Mammary epithelial cell (primary cell): ENCODE results near the gene DENND1A.

Experiments used
- CTCF ChIP-seq, 2 donors: IDR thresholded peaks in 1 of 2; conservative IDR thresholded peaks in 1 of 2; 2 replicates each; pipeline ENCODE4 v1.5.1; 2011 to 2012; ENCODE audit warnings: inconsistent platforms in 2 of 2, low read length in 2 of 2, mild to moderate bottlenecking in 2 of 2, control low read depth in 1 of 2, low read depth in 1 of 2; ENCODE audit not compliant: insufficient read depth in 1 of 2; ENCODE audit errors: extremely low read depth in 1 of 2
- EZH2 ChIP-seq: IDR thresholded peaks from 2 replicates; pipeline ENCODE4 v1.6.1; 2012; ENCODE audit warnings: low read length, inconsistent platforms, borderline replicate concordance

GRCh38 chr9:123655681-123656423, 274.1 kb downstream of the DENND1A start:
- TF ChIP-seq CTCF (conservative IDR thresholded peaks at IDR 0.05 in 1 of 2, IDR thresholded peaks at IDR 0.05 in 1 of 2; ENCODE audit: extremely low read depth in 1 of 2, insufficient read depth in 1 of 2, low read depth in 1 of 2, low read length in 2 of 2) (no peak), EZH2 (no peak)
